Right atrium auricular region (tissue), 2 donors: ENCODE data around the gene TUBB8B. TPM values are rescaled to one million over a fixed set of nuclear protein-coding genes. Genes with fewer than 3 reads are reported as not detected.

Experiments
- total RNA-seq, 2 donors: library from RNA; depleted of rRNA; stranded (reverse); fragments of >200 nt; gene quantifications; one replicate each; pipeline ENCODE4 v1.1.0, GENCODE V29; 2016

Gene TUBB8B
- total RNA-seq, 2 donors from 2014 or later, result not detected

Other genes starting within 250 kb of the TUBB8B start
- 10 to 100 TPM; 18.0 to 21.5 TPM for gene USP14, start 108.9 kb upstream of the TUBB8B start, total RNA-seq
- gene THOC1, start 218.4 kb upstream of the TUBB8B start, total RNA-seq, result 10 to 100 TPM in 1 of 2 donors, 1 to 10 TPM in 1; 8.9 to 11.4 TPM